ENCODE measurements around the gene ZNF526.

GRCh38 chr19:42274065-42274682, 54.1 kb downstream of the ZNF526 start:
- TF ChIP-seq CTCF (IDR thresholded peaks at IDR 0.05; ENCODE audit: insufficient read depth, low read length, poor library complexity, severe bottlenecking) (no peak), EZH2phosphoT487 (conservative IDR thresholded peaks at IDR 0.05; ENCODE audit: low read length) (no peak)

All from SU-DHL-6 (cell line).